Activated CD4-positive, CD25-positive, alpha-beta regulatory T cell treated with anti-CD3 and anti-CD28 coated beads, Interleukin-2, amount 50 U/mL, for 72 hours (primary cell): ENCODE results near the gene KIAA0825.

Experiments
- DNase-seq: peaks from one replicate; pipeline ENCODE4 v3.0.0; 2021

Gene KIAA0825

DNA sequence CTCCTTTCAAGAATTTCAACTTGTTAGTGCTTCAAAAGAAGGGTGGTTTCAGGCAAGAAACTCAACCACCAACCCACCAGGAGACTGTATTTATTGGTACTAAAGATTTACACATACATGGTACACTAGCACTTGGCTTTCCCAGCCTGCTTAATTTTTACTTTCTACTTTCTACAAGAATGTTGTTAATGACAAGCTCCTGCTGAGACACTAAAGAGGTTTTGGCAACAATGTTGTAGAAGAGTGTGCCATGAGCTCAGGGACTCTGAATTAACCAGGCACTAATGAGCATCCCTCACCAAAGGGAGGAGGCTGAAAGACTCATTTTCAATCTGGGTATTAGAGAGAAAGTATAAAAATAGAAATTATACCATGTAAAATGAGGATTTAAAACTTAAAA lies 195.0 kb downstream of the KIAA0825 start:
- no peak for DNase-seq

DNA sequence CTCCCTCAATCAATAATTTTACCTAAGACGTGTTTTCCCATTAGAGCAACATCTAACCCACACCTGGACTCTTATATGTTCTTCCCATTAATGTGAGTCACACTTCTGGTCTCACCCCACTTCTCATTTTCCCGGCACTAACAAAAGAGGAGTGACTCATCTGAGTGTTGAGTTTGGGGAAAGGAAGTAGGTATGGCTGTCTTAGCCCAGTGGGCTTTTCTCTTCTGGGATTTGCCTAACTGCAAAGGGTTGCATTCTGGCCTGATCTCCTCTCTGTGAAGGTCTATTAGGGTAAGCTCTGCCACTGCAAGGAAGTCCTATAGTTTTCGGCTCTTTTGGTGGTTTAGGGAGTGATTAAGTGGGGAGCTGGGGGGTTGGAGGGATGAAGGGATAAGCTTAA lies 195.6 kb downstream of the KIAA0825 start:
- no peak for DNase-seq

GRCh38 chr5:94420885-94421284 lies 197.5 kb downstream of the KIAA0825 start:
- DNase-seq, result no peak

DNA sequence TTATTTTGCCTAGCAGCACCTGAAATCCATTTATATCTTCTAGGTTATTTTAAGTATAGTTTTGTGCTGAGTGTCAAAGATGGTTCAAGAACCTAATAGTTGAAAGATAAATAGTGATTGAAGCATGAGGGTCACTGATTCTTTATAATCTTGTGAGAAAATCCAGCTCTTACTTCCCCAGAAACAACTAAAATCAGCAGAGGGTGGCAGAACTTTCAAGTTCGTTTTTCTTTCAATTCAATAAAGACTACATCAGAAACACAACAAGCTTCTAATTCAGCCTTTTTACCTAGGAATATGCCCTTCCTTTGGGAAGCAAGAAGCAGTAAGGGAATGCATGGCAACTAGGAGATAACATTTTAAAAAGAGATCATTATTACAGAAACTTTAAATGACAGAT lies 202.6 kb downstream of the KIAA0825 start:
- no peak for DNase-seq

DNA sequence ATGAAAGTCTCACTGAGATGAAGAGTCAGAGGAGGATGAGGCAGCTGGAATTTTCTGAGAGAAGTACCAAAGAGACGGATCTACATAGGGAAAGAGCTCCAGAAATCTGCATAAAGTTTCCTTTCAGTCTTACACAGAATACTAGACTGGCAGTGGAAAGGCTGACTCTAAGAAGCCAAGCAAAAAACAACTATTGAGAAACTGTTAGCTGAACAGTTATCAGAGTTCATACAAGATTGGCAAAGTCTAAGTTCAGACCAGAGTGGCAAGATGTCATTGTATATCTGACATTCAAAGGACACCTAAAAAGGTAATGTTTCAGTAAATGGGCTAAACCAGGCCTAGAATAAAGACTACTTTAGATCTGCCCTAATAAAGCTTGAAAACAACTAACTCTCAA lies 209.0 kb downstream of the KIAA0825 start:
- no peak for DNase-seq

DNA sequence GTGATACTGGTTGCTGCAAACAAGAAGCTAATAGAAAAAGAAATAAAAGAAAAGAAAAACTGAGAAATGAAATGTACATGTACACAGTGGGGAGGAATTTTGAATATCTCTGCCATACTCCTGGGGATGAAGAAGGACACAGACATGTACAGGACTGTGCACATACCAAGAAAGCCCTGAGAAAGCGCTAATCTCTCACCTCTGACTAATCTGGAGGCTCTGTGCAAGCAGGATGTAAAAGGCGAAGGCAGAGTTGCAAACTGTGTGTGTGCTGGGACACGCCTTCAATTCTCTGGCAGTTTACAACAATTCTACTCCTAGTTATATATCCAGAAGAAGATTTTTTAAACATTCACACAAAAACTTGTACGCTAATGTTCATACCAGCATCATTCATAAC lies 211.4 kb downstream of the KIAA0825 start:
- DNase-seq, result no peak

DNA sequence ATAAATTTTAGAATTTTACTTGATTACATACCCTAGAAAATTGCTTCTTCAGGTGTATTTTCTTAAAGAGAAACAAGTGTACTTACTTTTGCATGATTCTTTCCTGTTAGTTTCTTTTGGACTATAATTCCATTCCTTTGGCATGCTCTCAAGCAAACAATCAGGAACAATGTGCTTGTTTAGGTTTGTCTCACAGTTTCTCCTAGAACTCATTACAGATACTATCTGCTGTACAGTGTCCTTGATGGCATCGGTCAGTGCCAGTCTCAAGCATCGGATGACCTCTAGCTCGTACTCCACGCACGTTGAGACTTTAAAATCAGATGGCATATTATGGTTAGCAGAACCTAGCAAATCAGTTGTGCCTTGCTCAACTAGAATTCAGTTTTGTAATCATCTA lies 214.9 kb downstream of the KIAA0825 start:
- no peak for DNase-seq

GRCh38 chr5:94402096-94402495 lies 216.3 kb downstream of the KIAA0825 start:
- no peak for DNase-seq

GRCh38 chr5:94397508-94397907 lies 220.9 kb downstream of the KIAA0825 start:
- no peak for DNase-seq

GRCh38 chr5:94396687-94397086 lies 221.7 kb downstream of the KIAA0825 start:
- DNase-seq, result no peak

- DNase-seq, result no peak
Measured at GRCh38 chr5:94395468-94395867, 222.9 kb downstream of the KIAA0825 start.

DNA sequence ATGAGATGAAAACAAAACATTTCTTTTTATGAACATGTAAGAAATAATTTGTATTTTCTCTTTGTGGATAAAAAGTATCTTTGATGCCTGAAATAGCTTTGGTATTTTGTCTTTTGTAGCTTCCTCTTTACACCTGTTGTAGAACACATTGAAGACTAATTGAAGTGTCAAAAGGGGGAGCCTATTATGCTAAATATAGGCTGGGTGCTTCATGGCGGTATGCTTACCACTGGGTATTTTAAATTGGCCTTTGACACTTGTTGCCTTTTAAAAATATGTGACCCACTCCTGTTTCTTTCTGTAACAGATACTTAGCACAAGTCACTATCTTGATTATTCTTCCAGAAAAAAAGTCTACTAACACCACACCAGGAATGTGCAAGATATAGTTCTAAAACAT lies 226.4 kb downstream of the KIAA0825 start:
- no peak for DNase-seq

DNA sequence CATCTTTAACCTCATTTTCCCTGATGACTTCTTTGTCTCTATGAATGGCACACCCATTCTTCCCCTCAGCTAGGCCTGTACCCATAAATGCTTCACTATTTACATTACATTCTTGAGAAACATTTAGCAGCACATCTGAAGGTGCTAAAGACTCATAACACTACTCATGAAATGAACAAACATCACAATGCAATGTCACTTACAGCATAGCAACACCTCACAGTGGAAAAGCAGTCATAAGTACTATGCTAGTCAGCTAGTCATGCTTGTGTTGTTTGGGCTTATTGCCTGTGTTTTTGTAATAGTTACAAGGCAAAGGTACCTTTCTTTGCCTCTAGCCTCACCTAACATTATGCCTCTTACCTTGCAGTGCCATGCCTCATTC lies 228.9 kb downstream of the KIAA0825 start:
- no peak for DNase-seq

DNA sequence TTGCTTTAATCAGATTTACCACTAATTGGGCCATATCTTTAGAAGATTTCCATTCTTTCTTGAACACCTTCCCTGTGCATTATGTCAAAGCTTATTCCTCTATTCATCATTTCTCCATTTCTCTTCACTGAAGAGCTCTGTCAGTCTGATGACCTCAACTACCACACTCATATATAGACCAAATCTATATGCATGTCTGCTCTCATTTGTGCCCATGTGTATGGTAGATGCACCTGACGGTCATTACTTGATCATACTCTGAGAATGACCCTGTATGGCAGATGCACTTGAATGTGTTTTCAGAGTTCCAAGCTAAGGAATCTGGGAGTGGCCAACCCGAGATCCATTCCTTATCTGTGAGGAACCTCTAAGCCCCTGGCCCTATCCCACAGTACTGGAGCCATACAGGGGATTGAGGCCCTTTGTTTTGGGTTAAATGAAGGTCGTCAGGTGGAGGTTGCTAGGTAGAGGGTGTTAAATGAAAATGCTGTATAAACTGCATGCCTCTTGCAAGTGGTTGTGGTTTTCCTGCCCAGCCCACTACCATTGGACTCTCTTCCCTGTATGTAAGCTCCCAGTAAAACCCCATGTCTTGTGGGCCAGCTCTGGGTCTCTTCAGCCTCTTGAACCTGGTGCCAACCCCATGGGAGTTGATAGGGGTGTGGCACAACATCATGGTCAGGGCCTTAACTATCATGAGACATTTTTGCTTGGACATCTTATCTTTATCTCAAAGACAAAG lies 229.5 kb downstream of the KIAA0825 start:
- DNase-seq, result no peak

GRCh38 chr5:94385767-94386166 lies 232.6 kb downstream of the KIAA0825 start:
- DNase-seq, result no peak

DNA sequence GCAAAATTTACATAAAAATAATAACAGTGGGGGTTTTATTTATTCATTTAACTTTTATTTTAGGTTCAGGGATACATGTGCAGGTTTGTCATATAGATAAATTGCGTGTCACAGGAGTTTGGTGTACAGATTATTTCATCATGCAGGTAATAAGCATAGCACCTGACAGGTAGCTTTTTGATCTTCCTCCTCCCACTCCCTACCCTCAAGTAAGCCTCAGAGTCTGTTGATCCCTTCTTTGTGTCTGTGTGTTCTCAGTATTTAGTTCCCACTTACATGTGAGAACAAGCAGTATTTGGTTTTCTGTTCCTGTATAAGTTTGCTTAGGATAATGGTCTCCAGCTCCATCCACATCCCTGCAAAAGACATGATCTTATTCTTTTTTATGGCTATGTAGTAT lies 240.3 kb downstream of the KIAA0825 start:
- DNase-seq, result no peak

- DNase-seq, result no peak
Measured at GRCh38 chr5:94376672-94377345, 241.6 kb downstream of the KIAA0825 start.

DNA sequence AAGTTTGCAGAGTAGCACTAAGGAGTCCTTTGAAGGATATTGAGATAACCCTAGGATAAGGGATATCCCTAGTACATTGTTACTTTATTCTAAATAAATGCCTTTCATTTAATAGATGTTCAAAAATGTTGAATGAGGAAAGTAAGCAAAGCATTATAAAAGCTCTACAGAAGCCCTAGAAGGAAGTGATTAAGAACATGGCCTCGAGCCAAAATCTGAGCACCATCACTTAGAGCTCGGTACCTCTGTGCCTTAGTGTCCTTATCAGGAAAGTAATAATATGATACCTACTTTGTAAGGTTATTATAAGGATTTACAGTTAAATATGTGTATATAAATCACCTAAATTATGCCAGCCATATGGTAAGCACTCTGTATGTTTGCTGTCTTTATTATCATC lies 242.6 kb downstream of the KIAA0825 start:
- no peak for DNase-seq

- DNase-seq, result no peak
Measured at GRCh38 chr5:94374336-94374735, 244.1 kb downstream of the KIAA0825 start.

GRCh38 chr5:94367900-94368299 lies 250.5 kb downstream of the KIAA0825 start:
- no peak for DNase-seq

- DNase-seq, result no peak
Measured at GRCh38 chr5:94366811-94367210, 251.6 kb downstream of the KIAA0825 start.

DNA sequence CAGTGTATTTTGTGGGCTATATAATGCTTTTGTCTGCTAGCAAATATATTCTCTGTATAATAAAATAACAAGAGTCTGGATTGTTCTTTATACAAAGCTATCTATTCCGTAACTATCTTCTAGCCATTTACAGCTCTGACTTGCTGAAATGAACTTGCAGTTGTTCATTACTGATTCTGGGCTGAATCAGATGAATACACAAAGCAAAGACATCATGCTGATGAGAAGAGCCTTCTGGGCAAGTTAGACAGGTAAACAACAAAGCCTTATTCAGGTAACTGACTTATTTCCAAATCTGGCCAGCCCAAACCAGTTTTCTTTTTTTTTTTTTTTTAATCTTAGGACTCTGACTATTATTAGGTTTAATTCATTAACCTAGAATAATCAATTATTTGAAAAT lies 255.5 kb downstream of the KIAA0825 start:
- no peak for DNase-seq

DNA sequence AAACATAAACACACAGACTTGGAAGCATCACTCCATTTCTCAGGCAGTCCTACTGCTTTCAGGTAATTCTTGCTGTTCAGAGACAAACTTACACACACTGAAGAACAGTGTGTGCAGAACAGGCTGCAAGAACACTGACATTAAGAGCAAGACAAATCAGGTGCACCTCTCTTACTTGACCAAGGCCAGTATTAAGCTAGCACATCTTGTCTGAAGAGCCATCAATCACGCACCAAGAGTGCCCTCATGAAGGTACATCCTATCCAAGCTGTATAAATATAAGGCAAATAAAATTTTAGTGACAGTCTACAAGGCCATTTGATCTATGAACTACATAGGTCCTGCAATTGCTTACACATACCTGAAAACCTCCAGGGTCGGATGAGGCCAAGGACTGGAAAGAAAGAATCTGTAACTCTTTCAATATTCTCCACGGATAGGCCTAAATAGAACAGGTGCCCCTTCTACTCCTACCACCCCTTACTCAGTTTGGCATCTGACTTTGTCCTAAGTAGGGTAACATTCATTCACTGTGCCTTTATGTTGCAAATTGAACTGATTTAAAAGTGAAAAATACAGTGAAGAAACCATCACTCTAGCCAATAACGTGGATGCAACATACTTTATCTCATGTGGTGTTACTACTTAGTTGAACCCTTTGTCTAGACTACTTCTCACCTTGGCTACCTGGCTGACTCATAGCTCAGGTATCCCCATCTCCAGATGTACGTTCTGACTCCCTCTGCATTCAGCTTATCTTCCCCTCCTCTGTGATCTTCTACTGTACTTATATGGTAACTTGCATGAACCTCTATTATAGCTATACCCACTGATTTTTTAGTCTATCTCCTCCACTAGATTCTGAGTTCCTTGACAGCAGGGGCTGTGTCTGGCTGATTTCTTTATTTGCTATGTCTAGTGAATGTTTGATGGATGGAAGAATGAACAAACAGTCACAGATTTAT lies 256.3 kb downstream of the KIAA0825 start:
- DNase-seq, result no peak

GRCh38 chr5:94361161-94361560 lies 257.2 kb downstream of the KIAA0825 start:
- no peak for DNase-seq
